ENCODE data around the gene APOC1. TPM values are rescaled to one million over a fixed set of nuclear protein-coding genes. Genes with fewer than 3 reads are reported as not detected.

APOC1 gene
- total RNA-seq, 1 experiment from 2014 or later = 48.5 TPM

- TF ChIP-seq, protein P1, sequence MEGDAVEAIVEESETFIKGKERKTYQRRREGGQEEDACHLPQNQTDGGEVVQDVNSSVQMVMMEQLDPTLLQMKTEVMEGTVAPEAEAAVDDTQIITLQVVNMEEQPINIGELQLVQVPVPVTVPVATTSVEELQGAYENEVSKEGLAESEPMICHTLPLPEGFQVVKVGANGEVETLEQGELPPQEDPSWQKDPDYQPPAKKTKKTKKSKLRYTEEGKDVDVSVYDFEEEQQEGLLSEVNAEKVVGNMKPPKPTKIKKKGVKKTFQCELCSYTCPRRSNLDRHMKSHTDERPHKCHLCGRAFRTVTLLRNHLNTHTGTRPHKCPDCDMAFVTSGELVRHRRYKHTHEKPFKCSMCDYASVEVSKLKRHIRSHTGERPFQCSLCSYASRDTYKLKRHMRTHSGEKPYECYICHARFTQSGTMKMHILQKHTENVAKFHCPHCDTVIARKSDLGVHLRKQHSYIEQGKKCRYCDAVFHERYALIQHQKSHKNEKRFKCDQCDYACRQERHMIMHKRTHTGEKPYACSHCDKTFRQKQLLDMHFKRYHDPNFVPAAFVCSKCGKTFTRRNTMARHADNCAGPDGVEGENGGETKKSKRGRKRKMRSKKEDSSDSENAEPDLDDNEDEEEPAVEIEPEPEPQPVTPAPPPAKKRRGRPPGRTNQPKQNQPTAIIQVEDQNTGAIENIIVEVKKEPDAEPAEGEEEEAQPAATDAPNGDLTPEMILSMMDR (IDR thresholded peaks at IDR 0.05) = peak; percentile 86
- TF ChIP-seq, protein P2, sequence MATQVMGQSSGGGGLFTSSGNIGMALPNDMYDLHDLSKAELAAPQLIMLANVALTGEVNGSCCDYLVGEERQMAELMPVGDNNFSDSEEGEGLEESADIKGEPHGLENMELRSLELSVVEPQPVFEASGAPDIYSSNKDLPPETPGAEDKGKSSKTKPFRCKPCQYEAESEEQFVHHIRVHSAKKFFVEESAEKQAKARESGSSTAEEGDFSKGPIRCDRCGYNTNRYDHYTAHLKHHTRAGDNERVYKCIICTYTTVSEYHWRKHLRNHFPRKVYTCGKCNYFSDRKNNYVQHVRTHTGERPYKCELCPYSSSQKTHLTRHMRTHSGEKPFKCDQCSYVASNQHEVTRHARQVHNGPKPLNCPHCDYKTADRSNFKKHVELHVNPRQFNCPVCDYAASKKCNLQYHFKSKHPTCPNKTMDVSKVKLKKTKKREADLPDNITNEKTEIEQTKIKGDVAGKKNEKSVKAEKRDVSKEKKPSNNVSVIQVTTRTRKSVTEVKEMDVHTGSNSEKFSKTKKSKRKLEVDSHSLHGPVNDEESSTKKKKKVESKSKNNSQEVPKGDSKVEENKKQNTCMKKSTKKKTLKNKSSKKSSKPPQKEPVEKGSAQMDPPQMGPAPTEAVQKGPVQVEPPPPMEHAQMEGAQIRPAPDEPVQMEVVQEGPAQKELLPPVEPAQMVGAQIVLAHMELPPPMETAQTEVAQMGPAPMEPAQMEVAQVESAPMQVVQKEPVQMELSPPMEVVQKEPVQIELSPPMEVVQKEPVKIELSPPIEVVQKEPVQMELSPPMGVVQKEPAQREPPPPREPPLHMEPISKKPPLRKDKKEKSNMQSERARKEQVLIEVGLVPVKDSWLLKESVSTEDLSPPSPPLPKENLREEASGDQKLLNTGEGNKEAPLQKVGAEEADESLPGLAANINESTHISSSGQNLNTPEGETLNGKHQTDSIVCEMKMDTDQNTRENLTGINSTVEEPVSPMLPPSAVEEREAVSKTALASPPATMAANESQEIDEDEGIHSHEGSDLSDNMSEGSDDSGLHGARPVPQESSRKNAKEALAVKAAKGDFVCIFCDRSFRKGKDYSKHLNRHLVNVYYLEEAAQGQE (IDR thresholded peaks at IDR 0.05; ENCODE audit: insufficient read depth in 1 of 2, low read depth in 2 of 2, low read length in 1 of 2) = no peak
- H3K4me1 ChIP-seq (ENCODE audit: control insufficient read depth, insufficient read depth, low read length) = peaks cover 6% of the 10 kb centered on the region; the same call in 1 of the 2 replicates
- H3K27ac ChIP-seq (ENCODE audit: low read length) = no peak overlapping the region
- no peaks in the 10 kb centered on the region; the same call in 1 of the 2 replicates for H3K36me3 ChIP-seq (ENCODE audit: control insufficient read depth, insufficient read depth, low read length)
- no peaks in the 10 kb centered on the region for H3K9me3 ChIP-seq (ENCODE audit: control insufficient read depth, insufficient read depth, low read depth, low read length)
- ChIA-PET CTCF (interaction anchor here (0.7 to 0.8 kb wide), 2 partner anchors 48 to 378 kb away, joined by 4 to 6 read pairs; no protein-coding TSS in a partner anchor), POLR2A (no interaction called here)
- ATAC-seq (peak; percentile 49; the same call in 1 of the 2 replicates), DNase-seq (ENCODE audit: low read depth, low spot score) (no peak)
- in situ Hi-C loops (cut with HindIII; ENCODE audit: low pct_unique_long_range_greater_than_20kb, low sequenced_read_pairs) = no loop called here
- no peaks in the 10 kb centered on the region for H3K27me3 ChIP-seq (ENCODE audit: control insufficient read depth, insufficient read depth, low read length)
- BruUV-seq (replicated peaks) = no TSS peak
- intact Hi-C loops (cut with micrococcal nuclease; ENCODE audit: unreplicated experiment) = loop anchor here (5.0 kb wide), 1 partner anchor 49 kb away; no protein-coding TSS in a partner anchor
- no peak overlapping the region for H3K4me3 ChIP-seq (ENCODE audit: low read depth in 2 of 2, low read length in 2 of 2)
Measured at GRCh38 chr19:44951179-44952159, 37.1 kb downstream of the APOC1 start.

DNA sequence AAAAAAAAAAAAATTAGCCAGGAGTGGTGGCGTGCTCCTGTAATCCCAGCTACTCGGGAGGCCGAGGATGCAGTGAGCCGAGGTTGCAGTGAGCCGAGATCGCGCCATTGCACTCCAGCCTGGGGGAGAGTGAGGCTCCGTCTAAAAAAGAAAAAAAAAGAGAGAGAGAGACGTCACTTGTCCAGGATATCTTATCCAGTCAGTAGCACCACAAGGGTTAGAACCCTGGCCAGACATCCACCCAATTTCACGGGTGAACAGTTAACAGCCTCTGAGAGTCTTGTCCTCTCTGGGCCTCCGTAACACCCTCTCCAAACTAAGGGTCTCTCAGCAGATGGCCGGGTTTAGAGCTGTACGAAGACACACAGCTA is 39.9 kb downstream of the APOC1 start:
- no peaks in the 10 kb centered on the region; the same call in 1 of the 2 replicates for H3K36me3 ChIP-seq (ENCODE audit: control insufficient read depth, insufficient read depth, low read length)
- ChIA-PET POLR2A (interaction anchor here (0.6 kb wide), 1 partner anchor 757 kb away, joined by 8 read pairs; no protein-coding TSS in a partner anchor), CTCF (interaction anchor here (0.9 kb wide), 1 partner anchor 51 kb away, joined by 4 read pairs; no protein-coding TSS in a partner anchor)
- TF ChIP-seq TCF7L2 (IDR thresholded peaks at IDR 0.05; ENCODE audit: low read depth, low read length) (no peak), POLR2AphosphoS5 (IDR thresholded peaks at IDR 0.05; ENCODE audit: low read depth, low read length) (no peak), SIN3A (IDR thresholded peaks at IDR 0.05; ENCODE audit: borderline replicate concordance, insufficient read depth, low read depth, low read length) (no peak)
- TF ChIP-seq, protein P1 (IDR thresholded peaks at IDR 0.05) = no peak
- TF ChIP-seq, protein P2 (IDR thresholded peaks at IDR 0.05; ENCODE audit: insufficient read depth in 1 of 2, low read depth in 2 of 2, low read length in 1 of 2) = no peak
- ATAC-seq (no peak), DNase-seq (ENCODE audit: low read depth, low spot score) (no peak)
- H3K27me3 ChIP-seq (ENCODE audit: control insufficient read depth, insufficient read depth, low read length) = no peaks in the 10 kb centered on the region
- no peaks in the 10 kb centered on the region for H3K9me3 ChIP-seq (ENCODE audit: control insufficient read depth, insufficient read depth, low read depth, low read length)
- peak overlapping the region; percentile 99 for H3K27ac ChIP-seq (ENCODE audit: low read length)
- peaks cover 7% of the 10 kb centered on the region; the same call in 1 of the 2 replicates for H3K4me1 ChIP-seq (ENCODE audit: control insufficient read depth, insufficient read depth, low read length)
- in situ Hi-C loops (cut with HindIII; ENCODE audit: low pct_unique_long_range_greater_than_20kb, low sequenced_read_pairs) = no loop called here
- BruUV-seq (replicated peaks) = no TSS peak
- intact Hi-C loops (cut with micrococcal nuclease; ENCODE audit: unreplicated experiment) = loop anchor here (5.0 kb wide), 1 partner anchor 52 kb away; no protein-coding TSS in a partner anchor
- H3K4me3 ChIP-seq (ENCODE audit: low read depth in 2 of 2, low read length in 2 of 2) = peak overlapping the region; percentile 97 to 98

All from Panc1 (cell line).